Stimulated activated naive B cell treated with anti-CD40 and anti-IgM and Interleukin-4, amounts not matched to agents 10 μg/mL and 1 μg/mL and 100 μg/mL, for 72 hours (primary cell): ENCODE results near the gene DDR2.

Experiments used
- ATAC-seq, 2 donors: fragments of 150-1000 bp; cut with Tn5 transposase; replicated peaks; 2 replicates each; pipeline ENCODE4 v1.10.0; 2021; ENCODE audit warnings: moderate library complexity in 1 of 2
- DNase-seq: peaks from one replicate; pipeline ENCODE4 v3.0.0; 2021
- H3K27ac Mint-ChIP-seq: one replicate; pipeline ENCODE4 v1.8.0; 2022; ENCODE audit warnings: mild to moderate bottlenecking, mixed read lengths
- H3K27me3 Mint-ChIP-seq, 2 donors: one replicate each; pipeline ENCODE4 v1.8.0; 2022; ENCODE audit warnings: mixed read lengths in 2 of 2
- H3K36me3 Mint-ChIP-seq, 2 donors: one replicate each; pipeline ENCODE4 v1.8.0; 2022; ENCODE audit warnings: mixed read lengths in 2 of 2, mild to moderate bottlenecking in 1 of 2
- H3K4me1 Mint-ChIP-seq, 2 donors: one replicate each; pipeline ENCODE4 v1.8.0; 2022; ENCODE audit warnings: mixed read lengths in 2 of 2, mild to moderate bottlenecking in 1 of 2
- H3K4me3 Mint-ChIP-seq, 2 donors: one replicate each; pipeline ENCODE4 v1.8.0; 2022; ENCODE audit warnings: mild to moderate bottlenecking in 2 of 2, mixed read lengths in 2 of 2, moderate library complexity in 1 of 2
- H3K9me3 Mint-ChIP-seq, 2 donors: one replicate each; pipeline ENCODE4 v1.8.0; 2022; ENCODE audit warnings: mixed read lengths in 2 of 2, mild to moderate bottlenecking in 1 of 2

DDR2 gene

GRCh38 chr1:162706003-162706402 is 73.7 kb downstream of the DDR2 start:
- ATAC-seq: no peak
- Mint-ChIP-seq H3K4me1 (no peaks in the 10 kb centered on the region), H3K4me3 (no peak overlapping the region), H3K9me3 (no peaks in the 10 kb centered on the region), H3K27ac (no peak overlapping the region), H3K36me3 (no peaks in the 10 kb centered on the region), H3K27me3 (peaks cover 7 to 8% of the 10 kb centered on the region in 2 donors)
- no peak for DNase-seq

GRCh38 chr1:162706606-162707005 is 74.3 kb downstream of the DDR2 start:
- DNase-seq: no peak
- Mint-ChIP-seq H3K4me3 (no peak overlapping the region), H3K9me3 (no peaks in the 10 kb centered on the region), H3K27me3 (peaks cover 7 to 8% of the 10 kb centered on the region in 2 donors), H3K36me3 (no peaks in the 10 kb centered on the region), H3K27ac (no peak overlapping the region), H3K4me1 (no peaks in the 10 kb centered on the region)
- no peak for ATAC-seq

- Mint-ChIP-seq H3K27me3 (peaks cover 7 to 8% of the 10 kb centered on the region in 2 donors), H3K4me3 (no peak overlapping the region), H3K36me3 (no peaks in the 10 kb centered on the region), H3K4me1 (no peaks in the 10 kb centered on the region), H3K9me3 (no peaks in the 10 kb centered on the region), H3K27ac (no peak overlapping the region)
- DNase-seq: no peak
- no peak for ATAC-seq
Measured at GRCh38 chr1:162708286-162708685, 76.0 kb downstream of the DDR2 start.

GRCh38 chr1:162709132-162709860 is 77.0 kb downstream of the DDR2 start:
- no peaks in the 10 kb centered on the region for H3K9me3 Mint-ChIP-seq
- ATAC-seq: no peak
- H3K36me3 Mint-ChIP-seq: no peaks in the 10 kb centered on the region
- H3K4me1 Mint-ChIP-seq: no peaks in the 10 kb centered on the region
- DNase-seq: no peak
- no peak overlapping the region for H3K27ac Mint-ChIP-seq
- H3K4me3 Mint-ChIP-seq: no peak overlapping the region
- peaks cover 7 to 8% of the 10 kb centered on the region in 2 donors for H3K27me3 Mint-ChIP-seq

GRCh38 chr1:162709870-162710269 is 77.6 kb downstream of the DDR2 start:
- Mint-ChIP-seq H3K27ac (no peak overlapping the region), H3K27me3 (peaks cover 7 to 8% of the 10 kb centered on the region in 2 donors), H3K9me3 (no peaks in the 10 kb centered on the region), H3K4me3 (no peak overlapping the region), H3K4me1 (no peaks in the 10 kb centered on the region), H3K36me3 (no peaks in the 10 kb centered on the region)
- DNase-seq (no peak), ATAC-seq (no peak)

GRCh38 chr1:162710345-162710744 is 78.1 kb downstream of the DDR2 start:
- Mint-ChIP-seq H3K4me3 (no peak overlapping the region), H3K9me3 (no peaks in the 10 kb centered on the region), H3K4me1 (no peaks in the 10 kb centered on the region), H3K36me3 (no peaks in the 10 kb centered on the region), H3K27me3 (peaks cover 8 to 11% of the 10 kb centered on the region in 2 donors), H3K27ac (no peak overlapping the region)
- ATAC-seq: no peak
- no peak for DNase-seq

- no peaks in the 10 kb centered on the region for H3K4me1 Mint-ChIP-seq
- H3K9me3 Mint-ChIP-seq: no peaks in the 10 kb centered on the region
- DNase-seq: no peak
- peaks cover 8 to 12% of the 10 kb centered on the region in 2 donors for H3K27me3 Mint-ChIP-seq
- H3K27ac Mint-ChIP-seq: no peak overlapping the region
- no peaks in the 10 kb centered on the region for H3K36me3 Mint-ChIP-seq
- no peak overlapping the region for H3K4me3 Mint-ChIP-seq
- ATAC-seq: no peak
Measured at GRCh38 chr1:162710780-162711465, 78.7 kb downstream of the DDR2 start.

GRCh38 chr1:162712317-162713029 is 80.2 kb downstream of the DDR2 start:
- H3K27me3 Mint-ChIP-seq: peaks cover 8 to 12% of the 10 kb centered on the region in 2 donors
- H3K4me1 Mint-ChIP-seq: no peaks in the 10 kb centered on the region
- H3K4me3 Mint-ChIP-seq: no peak overlapping the region
- H3K9me3 Mint-ChIP-seq: no peaks in the 10 kb centered on the region
- no peak overlapping the region for H3K27ac Mint-ChIP-seq
- no peak for DNase-seq
- ATAC-seq: no peak
- H3K36me3 Mint-ChIP-seq: no peaks in the 10 kb centered on the region

GRCh38 chr1:162716123-162716522 is 83.9 kb downstream of the DDR2 start:
- H3K27ac Mint-ChIP-seq: no peak overlapping the region
- peaks cover 3 to 10% of the 10 kb centered on the region in 2 donors for H3K27me3 Mint-ChIP-seq
- H3K36me3 Mint-ChIP-seq: no peaks in the 10 kb centered on the region
- H3K9me3 Mint-ChIP-seq: peaks cover 0 to 1% of the 10 kb centered on the region in 2 donors
- no peaks in the 10 kb centered on the region for H3K4me1 Mint-ChIP-seq
- H3K4me3 Mint-ChIP-seq: no peak overlapping the region
- DNase-seq (no peak), ATAC-seq (no peak)

- H3K4me1 Mint-ChIP-seq: no peaks in the 10 kb centered on the region
- H3K27me3 Mint-ChIP-seq: peaks cover 3 to 11% of the 10 kb centered on the region in 2 donors
- H3K4me3 Mint-ChIP-seq: no peak overlapping the region
- H3K9me3 Mint-ChIP-seq: peaks cover 0 to 1% of the 10 kb centered on the region in 2 donors
- ATAC-seq: no peak
- DNase-seq: no peak
- no peak overlapping the region for H3K27ac Mint-ChIP-seq
- H3K36me3 Mint-ChIP-seq: no peaks in the 10 kb centered on the region
Measured at GRCh38 chr1:162716552-162716951, 84.3 kb downstream of the DDR2 start.

- Mint-ChIP-seq H3K27me3 (peaks cover 6 to 11% of the 10 kb centered on the region in 2 donors), H3K36me3 (no peaks in the 10 kb centered on the region), H3K4me3 (no peak overlapping the region), H3K4me1 (no peaks in the 10 kb centered on the region), H3K27ac (no peak overlapping the region), H3K9me3 (peaks cover 0 to 1% of the 10 kb centered on the region in 2 donors)
- no peak for DNase-seq
- no peak for ATAC-seq
Measured at GRCh38 chr1:162717548-162718184, 85.4 kb downstream of the DDR2 start.

GRCh38 chr1:162719678-162720077 is 87.4 kb downstream of the DDR2 start:
- H3K27ac Mint-ChIP-seq: no peak overlapping the region
- ATAC-seq (no peak), DNase-seq (no peak)
- H3K9me3 Mint-ChIP-seq: peaks cover 0 to 1% of the 10 kb centered on the region in 2 donors
- H3K27me3 Mint-ChIP-seq: peaks cover 6 to 15% of the 10 kb centered on the region in 2 donors
- H3K4me3 Mint-ChIP-seq: no peak overlapping the region
- H3K4me1 Mint-ChIP-seq: no peaks in the 10 kb centered on the region
- H3K36me3 Mint-ChIP-seq: no peaks in the 10 kb centered on the region

- Mint-ChIP-seq H3K9me3 (peaks cover 0 to 1% of the 10 kb centered on the region in 2 donors), H3K36me3 (no peaks in the 10 kb centered on the region), H3K27me3 (peaks cover 6 to 10% of the 10 kb centered on the region in 2 donors), H3K4me1 (no peaks in the 10 kb centered on the region), H3K27ac (no peak overlapping the region), H3K4me3 (no peak overlapping the region)
- DNase-seq (no peak), ATAC-seq (no peak)
Measured at GRCh38 chr1:162720996-162721395, 88.7 kb downstream of the DDR2 start.

- Mint-ChIP-seq H3K4me3 (no peak overlapping the region), H3K9me3 (peaks cover 0 to 1% of the 10 kb centered on the region in 2 donors), H3K27me3 (peaks cover 6 to 10% of the 10 kb centered on the region in 2 donors), H3K36me3 (no peaks in the 10 kb centered on the region), H3K4me1 (no peaks in the 10 kb centered on the region), H3K27ac (no peak overlapping the region)
- DNase-seq (no peak), ATAC-seq (no peak)
Measured at GRCh38 chr1:162721471-162721870, 89.2 kb downstream of the DDR2 start.
